Testis (tissue), 2 donors: ENCODE measurements around the gene ARHGAP26.

ENCODE experiments used
- CTCF ChIP-seq, 3 experiments: fragments of 450-650 bp in 2 of 3; fragments of 200-600 bp in 1 of 3; sonication (generic) in 1 of 3; IDR thresholded peaks; one replicate each; pipeline ENCODE4 v1.5.1; 2016 to 2019; ENCODE audit warnings: antibody characterized with exemption in 3 of 3, mild to moderate bottlenecking in 2 of 3, moderate library complexity in 1 of 3
- POLR2A ChIP-seq: fragments of 450-650 bp; IDR thresholded peaks from one replicate; pipeline ENCODE4 v1.6.1; 2017; ENCODE audit warnings: antibody characterized with exemption, mild to moderate bottlenecking, moderate library complexity

- no peak for TF ChIP-seq CTCF (IDR thresholded peaks at IDR 0.05)
- no peak for TF ChIP-seq POLR2A
Measured at GRCh38 chr5:142792012-142792864, 22.1 kb downstream of the ARHGAP26 start.
